Endothelial cell of umbilical vein (primary cell): ENCODE results near the gene CD300LF.

ENCODE experiments used
- GATA2 ChIP-seq: IDR thresholded peaks from 2 replicates; pipeline ENCODE4 v1.7.0; 2011; ENCODE audit warnings: low read depth, mild to moderate bottlenecking, moderate library complexity, mixed read lengths, low read length; ENCODE audit not compliant: insufficient read length, insufficient read depth
- POLR2A ChIP-seq: IDR thresholded peaks from 2 replicates; pipeline ENCODE4 v1.6.1; 2012; ENCODE audit warnings: low read depth, mild to moderate bottlenecking, control low read depth, low read length

DNA sequence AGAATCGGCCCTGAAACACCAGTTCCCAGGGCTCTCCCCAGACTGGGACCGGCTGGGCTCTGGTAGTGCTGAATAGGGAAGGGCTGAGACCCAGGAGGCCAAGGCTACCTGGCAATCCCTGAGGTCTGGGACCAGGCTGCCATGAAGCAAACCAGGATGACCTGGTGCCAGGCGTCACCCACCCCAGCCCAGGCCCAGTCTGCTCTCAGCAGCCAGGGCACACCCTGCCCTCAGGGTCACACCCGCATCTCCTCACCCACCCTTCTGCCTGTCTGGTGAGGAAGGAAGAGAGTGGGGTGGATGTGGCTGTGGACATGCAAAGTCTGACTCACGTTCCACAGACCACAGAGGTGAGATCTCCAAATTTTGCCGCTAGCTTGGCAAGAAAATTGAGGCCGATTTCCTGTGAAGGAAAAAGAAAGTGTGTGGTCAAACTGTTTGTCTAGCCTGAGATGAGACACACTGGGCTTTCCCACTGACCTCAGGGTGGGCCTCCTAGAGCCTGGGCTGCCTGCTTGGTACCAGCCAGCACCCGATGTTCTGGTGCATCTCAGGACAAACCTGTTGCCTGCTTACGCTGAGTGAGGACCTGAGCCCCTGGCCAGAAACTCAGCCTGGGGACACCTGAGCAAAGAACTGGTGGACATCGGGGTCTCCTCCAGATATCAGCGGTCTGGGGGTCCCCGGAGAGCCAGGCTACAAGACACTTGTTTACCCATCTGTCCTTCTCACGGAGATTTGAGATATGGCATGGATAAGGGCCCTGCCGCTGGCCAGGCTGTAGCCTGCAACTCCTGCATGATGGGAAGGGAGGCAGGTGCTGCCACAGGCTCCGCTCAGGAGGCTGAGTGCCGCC, 18.0 kb upstream of the CD300LF start:
- no peak for TF ChIP-seq GATA2
- no peak for TF ChIP-seq POLR2A
